ENCODE data around the gene RSBN1L. TPM values are rescaled to one million over a fixed set of nuclear protein-coding genes. Genes with fewer than 3 reads are reported as not detected.

RSBN1L gene
- total and polyA plus RNA-seq, 4 donors = 7.3 to 53.2 (median 12.9) TPM

DNA sequence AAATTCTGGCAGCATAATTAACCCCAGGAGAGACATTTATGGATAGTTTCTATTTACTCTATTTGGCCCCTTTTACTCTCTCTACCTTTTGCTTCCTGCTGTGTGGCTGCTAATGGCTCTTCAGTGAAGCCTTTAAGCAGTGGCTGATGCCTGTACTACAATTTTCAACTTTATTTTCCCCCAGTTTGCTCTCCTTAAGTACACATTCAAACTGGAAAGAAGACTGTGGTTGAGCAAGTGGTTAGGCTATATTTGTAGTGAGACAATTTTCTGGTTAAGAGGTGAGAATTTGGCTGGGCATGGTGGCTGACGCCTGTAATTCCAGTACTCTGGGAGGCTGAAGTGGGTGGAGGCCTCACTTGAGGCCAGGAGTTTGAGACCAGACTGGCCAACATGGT is 8.5 kb upstream of the RSBN1L start:
- H3K27me3 ChIP-seq (ENCODE audit: control insufficient read depth in 3 of 3, insufficient read depth in 3 of 3, low read length in 2 of 3) = no peaks in the 10 kb centered on the region
- H3K36me3 ChIP-seq (ENCODE audit: control insufficient read depth in 4 of 4, insufficient read depth in 4 of 4, low read length in 4 of 4) = peaks cover 0 to 11% (median 2%) of the 10 kb centered on the region in 4 donors
- no peak overlapping the region for H3K27ac ChIP-seq (ENCODE audit: low read depth in 1 of 2, low read length in 1 of 2)
- no peaks in the 10 kb centered on the region for H3K9me3 ChIP-seq (ENCODE audit: control insufficient read depth in 4 of 4, insufficient read depth in 3 of 4, low read length in 3 of 4)
- no peak overlapping the region for H3K4me3 ChIP-seq
- ATAC-seq (ENCODE audit: insufficient read depth, low FRiP score) (no peak), DNase-seq (no peak)
- TF ChIP-seq CTCF (IDR thresholded peaks at IDR 0.05; ENCODE audit: control extremely low read depth, extremely low read depth) = no peak
- H3K4me1 ChIP-seq (ENCODE audit: control insufficient read depth in 5 of 5, insufficient read depth in 5 of 5, low read length in 5 of 5) = peaks cover 0 to 12% (median 3%) of the 10 kb centered on the region in 5 donors
- H3K9ac ChIP-seq (ENCODE audit: insufficient read depth in 1 of 2, low read length in 2 of 2) = no peak overlapping the region
- WGBS, 2 donors = 66 to 75% methylated on average over 1 of the region's 1 CpG

DNA sequence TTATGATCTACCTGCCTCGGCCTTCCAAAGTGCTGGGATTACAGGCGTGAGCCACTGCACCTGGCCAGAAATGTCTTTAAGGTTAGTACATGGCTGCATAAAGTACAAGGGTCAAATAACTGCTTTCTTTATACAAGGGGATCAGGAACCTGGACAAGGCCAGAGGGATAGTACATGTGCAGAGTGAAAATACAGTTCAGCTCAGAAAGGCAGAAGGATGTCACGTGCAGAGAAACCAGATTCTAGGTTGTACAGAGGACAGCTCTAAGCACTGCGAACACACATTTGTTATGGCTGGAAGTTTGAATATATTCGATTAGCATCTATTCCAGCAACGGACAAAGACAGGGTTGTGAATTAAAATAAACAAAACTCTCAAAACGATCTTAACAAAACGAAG is 6.0 kb upstream of the RSBN1L start:
- Histone ChIP-seq H3K4me3 (no peak overlapping the region), H3K9me3 (ENCODE audit: control insufficient read depth in 4 of 4, insufficient read depth in 3 of 4, low read length in 3 of 4) (no peaks in the 10 kb centered on the region), H3K9ac (ENCODE audit: insufficient read depth in 1 of 2, low read length in 2 of 2) (no peak overlapping the region), H3K36me3 (ENCODE audit: control insufficient read depth in 4 of 4, insufficient read depth in 4 of 4, low read length in 4 of 4) (peaks cover 0 to 2% (median under 1%) of the 10 kb centered on the region in 4 donors), H3K4me1 (ENCODE audit: control insufficient read depth in 5 of 5, insufficient read depth in 5 of 5, low read length in 5 of 5) (peaks cover 2 to 16% (median 12%) of the 10 kb centered on the region in 5 donors), H3K27me3 (ENCODE audit: control insufficient read depth in 3 of 3, insufficient read depth in 3 of 3, low read length in 2 of 3) (no peaks in the 10 kb centered on the region), H3K27ac (ENCODE audit: low read depth in 1 of 2, low read length in 1 of 2) (no peak overlapping the region)
- ATAC-seq (ENCODE audit: insufficient read depth, low FRiP score) = no peak
- WGBS, 2 donors = 74 to 83% methylated on average over 8 of the region's 8 CpGs
- no peak for TF ChIP-seq CTCF (IDR thresholded peaks at IDR 0.05; ENCODE audit: control extremely low read depth, extremely low read depth)
- DNase-seq = no peak

DNA sequence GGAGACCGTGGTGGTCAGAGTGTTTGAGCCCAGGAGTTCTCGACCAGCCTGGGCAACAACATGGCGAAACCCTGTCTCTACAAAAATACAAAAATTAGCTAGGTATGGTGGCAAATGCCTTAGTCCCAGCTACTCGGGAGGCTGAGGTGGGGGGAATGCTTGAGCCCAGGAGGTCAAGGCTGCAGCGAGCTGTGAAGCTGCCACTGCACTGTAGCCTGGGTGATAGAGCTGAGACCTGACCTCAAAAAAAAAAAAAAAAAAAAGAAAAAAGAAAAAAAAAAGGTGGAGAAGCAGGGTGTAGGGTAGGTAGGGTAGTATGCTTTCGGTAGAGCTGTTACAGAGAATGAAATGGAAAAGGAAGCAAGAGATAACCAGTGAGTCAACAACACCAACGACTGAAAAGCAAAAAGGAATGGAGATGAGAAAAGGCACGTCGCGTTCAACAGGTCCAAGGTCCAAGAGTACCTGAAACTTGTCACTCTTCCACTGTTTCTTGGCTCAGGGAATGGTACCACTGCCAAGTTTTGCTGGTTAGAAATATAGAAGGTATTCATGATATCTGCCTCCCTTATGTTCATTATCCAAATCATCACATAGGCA is 4.3 kb upstream of the RSBN1L start:
- Histone ChIP-seq H3K27me3 (ENCODE audit: control insufficient read depth in 3 of 3, insufficient read depth in 3 of 3, low read length in 2 of 3) (no peaks in the 10 kb centered on the region), H3K36me3 (ENCODE audit: control insufficient read depth in 4 of 4, insufficient read depth in 4 of 4, low read length in 4 of 4) (peaks cover 0 to 4% (median under 1%) of the 10 kb centered on the region in 4 donors), H3K9me3 (ENCODE audit: control insufficient read depth in 4 of 4, insufficient read depth in 3 of 4, low read length in 3 of 4) (no peaks in the 10 kb centered on the region), H3K4me1 (ENCODE audit: control insufficient read depth in 5 of 5, insufficient read depth in 5 of 5, low read length in 5 of 5) (peaks cover 2 to 16% (median 9%) of the 10 kb centered on the region in 5 donors), H3K4me3 (no peak overlapping the region), H3K9ac (ENCODE audit: insufficient read depth in 1 of 2, low read length in 2 of 2) (no peak overlapping the region), H3K27ac (ENCODE audit: low read depth in 1 of 2, low read length in 1 of 2) (no peak overlapping the region)
- WGBS, 2 donors = 86 to 92% methylated on average over 10 of the region's 10 CpGs
- TF ChIP-seq CTCF (IDR thresholded peaks at IDR 0.05; ENCODE audit: control extremely low read depth, extremely low read depth) = no peak
- no peak for ATAC-seq (ENCODE audit: insufficient read depth, low FRiP score)
- DNase-seq = no peak
